ENCODE data around the gene CSNK1A1L.
A peak's percentile ranks its signal among the peaks of the same experiment; 100 is the strongest.

CSNK1A1L gene

DNA sequence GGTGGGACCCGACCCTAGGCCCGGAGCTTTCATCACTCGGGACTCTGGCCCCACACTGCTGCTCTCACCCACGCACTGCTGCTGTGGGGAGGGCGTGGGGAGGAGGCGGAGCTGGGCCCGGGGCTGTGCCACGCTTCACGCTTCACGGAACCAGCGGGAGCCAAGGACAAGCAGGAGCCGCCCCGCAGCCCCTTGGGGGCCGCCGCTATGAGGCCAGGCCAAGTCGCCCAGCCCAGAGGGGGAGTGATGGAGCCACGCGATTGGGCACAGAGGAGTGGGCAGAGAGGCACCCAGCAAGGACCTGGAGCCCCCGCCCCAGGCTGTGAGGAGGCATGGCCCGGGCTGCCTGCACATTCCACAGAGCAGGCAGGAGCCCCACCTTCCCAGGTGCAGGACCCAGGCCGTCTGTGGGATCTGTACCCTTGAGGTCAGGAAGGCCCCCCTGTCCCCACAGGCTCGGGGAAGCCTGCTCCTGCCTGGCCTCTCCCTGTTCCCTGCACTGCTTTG lies 35.8 kb downstream of the CSNK1A1L start:
- H3K4me1 ChIP-seq (ENCODE audit: control insufficient read depth, low read length): peaks cover 28% of the 10 kb centered on the region
- H3F3A ChIP-seq (ENCODE audit: control insufficient read depth, insufficient read depth): no peaks in the 10 kb centered on the region; the same call in 1 of the 2 replicates
- no peak overlapping the region for H3K27ac ChIP-seq (ENCODE audit: low read depth, low read length)
- no peak overlapping the region for H3K4me3 ChIP-seq (ENCODE audit: low read length)
- no peaks in the 10 kb centered on the region for H3K9me2 ChIP-seq (replicated peaks; ENCODE audit: control insufficient read depth, low read length)
- H3K79me2 ChIP-seq (ENCODE audit: control insufficient read depth, low read length): no peaks in the 10 kb centered on the region
- H3K36me3 ChIP-seq (ENCODE audit: control insufficient read depth, low read length): no peaks in the 10 kb centered on the region
- no peaks in the 10 kb centered on the region for H3K27me3 ChIP-seq (ENCODE audit: control insufficient read depth, low read length)
- TF ChIP-seq EZH2phosphoT487 (IDR thresholded peaks at IDR 0.05; ENCODE audit: borderline replicate concordance, low read length): no peak
- TF ChIP-seq, protein P1, sequence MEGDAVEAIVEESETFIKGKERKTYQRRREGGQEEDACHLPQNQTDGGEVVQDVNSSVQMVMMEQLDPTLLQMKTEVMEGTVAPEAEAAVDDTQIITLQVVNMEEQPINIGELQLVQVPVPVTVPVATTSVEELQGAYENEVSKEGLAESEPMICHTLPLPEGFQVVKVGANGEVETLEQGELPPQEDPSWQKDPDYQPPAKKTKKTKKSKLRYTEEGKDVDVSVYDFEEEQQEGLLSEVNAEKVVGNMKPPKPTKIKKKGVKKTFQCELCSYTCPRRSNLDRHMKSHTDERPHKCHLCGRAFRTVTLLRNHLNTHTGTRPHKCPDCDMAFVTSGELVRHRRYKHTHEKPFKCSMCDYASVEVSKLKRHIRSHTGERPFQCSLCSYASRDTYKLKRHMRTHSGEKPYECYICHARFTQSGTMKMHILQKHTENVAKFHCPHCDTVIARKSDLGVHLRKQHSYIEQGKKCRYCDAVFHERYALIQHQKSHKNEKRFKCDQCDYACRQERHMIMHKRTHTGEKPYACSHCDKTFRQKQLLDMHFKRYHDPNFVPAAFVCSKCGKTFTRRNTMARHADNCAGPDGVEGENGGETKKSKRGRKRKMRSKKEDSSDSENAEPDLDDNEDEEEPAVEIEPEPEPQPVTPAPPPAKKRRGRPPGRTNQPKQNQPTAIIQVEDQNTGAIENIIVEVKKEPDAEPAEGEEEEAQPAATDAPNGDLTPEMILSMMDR (IDR thresholded peaks at IDR 0.05; ENCODE audit: low read depth, low read length, poor library complexity, severe bottlenecking): no peak
- H4K20me1 ChIP-seq (ENCODE audit: control insufficient read depth, insufficient read depth, low read depth, low read length): no peaks in the 10 kb centered on the region
- H3K4me2 ChIP-seq (ENCODE audit: low read length): no peak overlapping the region
- H3K9me3 ChIP-seq (ENCODE audit: control insufficient read depth, insufficient read depth, low read length): no peaks in the 10 kb centered on the region

DNA sequence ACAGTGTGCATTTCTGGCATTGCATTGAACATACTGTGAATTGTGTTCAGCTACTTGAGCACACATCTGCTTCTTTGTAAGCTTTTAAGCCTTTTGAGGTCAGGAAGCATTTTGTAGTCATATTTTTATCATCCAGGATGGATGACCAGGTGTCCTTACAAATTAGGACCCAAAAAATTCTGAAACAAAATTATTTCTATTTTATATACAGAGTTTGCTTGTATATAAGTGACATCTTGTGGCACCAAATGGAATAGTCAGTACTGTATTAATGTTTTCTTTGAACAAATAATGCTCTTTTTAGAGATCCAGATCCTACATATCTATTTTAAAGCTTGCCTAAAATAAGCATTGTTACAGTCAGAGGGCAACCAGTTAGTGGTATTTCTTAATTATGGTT lies 36.5 kb downstream of the CSNK1A1L start:
- H3K4me2 ChIP-seq (ENCODE audit: low read length): peak overlapping the region; percentile 50
- no peaks in the 10 kb centered on the region for H3K9me3 ChIP-seq (ENCODE audit: control insufficient read depth, insufficient read depth, low read length)
- no peaks in the 10 kb centered on the region for H3K9me2 ChIP-seq (replicated peaks; ENCODE audit: control insufficient read depth, low read length)
- no peaks in the 10 kb centered on the region for H3K36me3 ChIP-seq (ENCODE audit: control insufficient read depth, low read length)
- no peaks in the 10 kb centered on the region for H4K20me1 ChIP-seq (ENCODE audit: control insufficient read depth, insufficient read depth, low read depth, low read length)
- no peaks in the 10 kb centered on the region for H3K27me3 ChIP-seq (ENCODE audit: control insufficient read depth, low read length)
- no peaks in the 10 kb centered on the region; the same call in 1 of the 2 replicates for H3F3A ChIP-seq (ENCODE audit: control insufficient read depth, insufficient read depth)
- TF ChIP-seq EZH2phosphoT487 (IDR thresholded peaks at IDR 0.05; ENCODE audit: borderline replicate concordance, low read length): no peak
- TF ChIP-seq, protein P1 (IDR thresholded peaks at IDR 0.05; ENCODE audit: low read depth, low read length, poor library complexity, severe bottlenecking): peak; percentile 48
- no peaks in the 10 kb centered on the region for H3K79me2 ChIP-seq (ENCODE audit: control insufficient read depth, low read length)
- peaks cover 28% of the 10 kb centered on the region for H3K4me1 ChIP-seq (ENCODE audit: control insufficient read depth, low read length)
- peak overlapping the region; percentile 43 for H3K27ac ChIP-seq (ENCODE audit: low read depth, low read length)
- H3K4me3 ChIP-seq (ENCODE audit: low read length): no peak overlapping the region

DNA sequence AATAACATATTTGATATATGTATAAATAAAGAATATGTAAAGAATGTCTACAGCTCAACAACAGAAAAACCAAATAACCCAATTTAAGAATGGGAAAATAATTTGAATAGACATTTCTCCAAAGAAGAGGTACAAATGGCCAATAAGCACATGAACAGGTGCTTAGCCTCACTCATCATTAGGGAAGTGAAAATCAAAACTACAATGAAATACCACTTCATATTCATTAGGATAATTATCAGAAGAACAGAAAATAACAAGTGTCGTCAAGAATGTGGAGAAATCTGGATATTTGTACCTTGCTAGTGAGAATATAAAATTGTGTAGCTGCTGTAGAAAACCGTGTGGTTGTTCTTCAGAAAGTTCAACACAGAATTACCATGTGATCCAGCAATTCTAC lies 37.6 kb downstream of the CSNK1A1L start:
- no peaks in the 10 kb centered on the region for H3K9me2 ChIP-seq (replicated peaks; ENCODE audit: control insufficient read depth, low read length)
- peaks cover 28% of the 10 kb centered on the region for H3K4me1 ChIP-seq (ENCODE audit: control insufficient read depth, low read length)
- no peaks in the 10 kb centered on the region for H3K36me3 ChIP-seq (ENCODE audit: control insufficient read depth, low read length)
- no peaks in the 10 kb centered on the region; the same call in 1 of the 2 replicates for H3F3A ChIP-seq (ENCODE audit: control insufficient read depth, insufficient read depth)
- H3K4me3 ChIP-seq (ENCODE audit: low read length): peak overlapping the region; percentile 31
- peak overlapping the region; percentile 43 for H3K27ac ChIP-seq (ENCODE audit: low read depth, low read length)
- no peaks in the 10 kb centered on the region for H3K9me3 ChIP-seq (ENCODE audit: control insufficient read depth, insufficient read depth, low read length)
- no peaks in the 10 kb centered on the region for H4K20me1 ChIP-seq (ENCODE audit: control insufficient read depth, insufficient read depth, low read depth, low read length)
- no peak for TF ChIP-seq EZH2phosphoT487 (IDR thresholded peaks at IDR 0.05; ENCODE audit: borderline replicate concordance, low read length)
- TF ChIP-seq, protein P1 (IDR thresholded peaks at IDR 0.05; ENCODE audit: low read depth, low read length, poor library complexity, severe bottlenecking): no peak
- no peaks in the 10 kb centered on the region for H3K27me3 ChIP-seq (ENCODE audit: control insufficient read depth, low read length)
- H3K4me2 ChIP-seq (ENCODE audit: low read length): peak overlapping the region; percentile 50
- no peaks in the 10 kb centered on the region for H3K79me2 ChIP-seq (ENCODE audit: control insufficient read depth, low read length)

Data from DOHH2 (cell line).